ENCODE data around the gene IGF2BP3.

DNA sequence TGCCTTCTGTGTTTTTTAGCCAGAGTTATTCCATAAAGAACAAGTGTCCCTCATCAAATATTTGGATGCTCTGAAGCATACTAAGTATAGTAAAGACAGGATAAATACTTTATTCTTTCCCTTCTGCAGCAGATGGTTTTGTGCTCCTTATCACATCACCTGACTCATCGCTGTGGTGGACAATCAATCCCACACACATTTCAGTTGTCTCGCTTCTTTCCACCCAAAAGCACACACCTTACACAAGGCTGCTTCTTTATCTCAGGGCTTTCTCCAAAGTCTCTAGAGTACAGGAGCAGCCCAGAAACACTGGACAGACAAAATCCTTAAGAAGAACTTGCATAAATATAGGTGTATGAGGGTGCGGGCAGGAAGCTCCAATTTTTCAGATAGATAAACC lies 43.4 kb downstream of the IGF2BP3 start:
- TF ChIP-seq, protein P1, sequence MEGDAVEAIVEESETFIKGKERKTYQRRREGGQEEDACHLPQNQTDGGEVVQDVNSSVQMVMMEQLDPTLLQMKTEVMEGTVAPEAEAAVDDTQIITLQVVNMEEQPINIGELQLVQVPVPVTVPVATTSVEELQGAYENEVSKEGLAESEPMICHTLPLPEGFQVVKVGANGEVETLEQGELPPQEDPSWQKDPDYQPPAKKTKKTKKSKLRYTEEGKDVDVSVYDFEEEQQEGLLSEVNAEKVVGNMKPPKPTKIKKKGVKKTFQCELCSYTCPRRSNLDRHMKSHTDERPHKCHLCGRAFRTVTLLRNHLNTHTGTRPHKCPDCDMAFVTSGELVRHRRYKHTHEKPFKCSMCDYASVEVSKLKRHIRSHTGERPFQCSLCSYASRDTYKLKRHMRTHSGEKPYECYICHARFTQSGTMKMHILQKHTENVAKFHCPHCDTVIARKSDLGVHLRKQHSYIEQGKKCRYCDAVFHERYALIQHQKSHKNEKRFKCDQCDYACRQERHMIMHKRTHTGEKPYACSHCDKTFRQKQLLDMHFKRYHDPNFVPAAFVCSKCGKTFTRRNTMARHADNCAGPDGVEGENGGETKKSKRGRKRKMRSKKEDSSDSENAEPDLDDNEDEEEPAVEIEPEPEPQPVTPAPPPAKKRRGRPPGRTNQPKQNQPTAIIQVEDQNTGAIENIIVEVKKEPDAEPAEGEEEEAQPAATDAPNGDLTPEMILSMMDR (IDR thresholded peaks at IDR 0.05 in 2 of 3, conservative IDR thresholded peaks at IDR 0.05 in 1 of 3; ENCODE audit: control insufficient read depth in 2 of 3, extremely low read depth in 1 of 3, insufficient read depth in 1 of 3, low read depth in 3 of 3, low read length in 3 of 3) = no peak
- TF ChIP-seq POLR2AphosphoS5 (IDR thresholded peaks at IDR 0.05; ENCODE audit: low read length) (no peak), KAT2A (conservative IDR thresholded peaks at IDR 0.05; ENCODE audit: control insufficient read depth, low read depth, low read length) (no peak), EZH2 (IDR thresholded peaks at IDR 0.05; ENCODE audit: borderline replicate concordance, control insufficient read depth, low read depth, low read length) (no peak), ZNF274 (IDR thresholded peaks at IDR 0.05; ENCODE audit: insufficient read depth, insufficient read length) (no peak), FOXK2 (IDR thresholded peaks at IDR 0.05) (no peak), POLR2A (IDR thresholded peaks at IDR 0.05; ENCODE audit: low read depth, low read length) (no peak), ATF2 (IDR thresholded peaks at IDR 0.05; ENCODE audit: low read length) (no peak), EGR1 (IDR thresholded peaks at IDR 0.05; ENCODE audit: borderline replicate concordance in 1 of 2, low read depth in 2 of 2, low read length in 2 of 2) (no peak), NRF1 (conservative IDR thresholded peaks at IDR 0.05; ENCODE audit: low read depth, low read length) (no peak), SRF (IDR thresholded peaks at IDR 0.05; ENCODE audit: low read depth in 2 of 2, low read length in 2 of 2) (no peak)
- TF ChIP-seq, protein P2, sequence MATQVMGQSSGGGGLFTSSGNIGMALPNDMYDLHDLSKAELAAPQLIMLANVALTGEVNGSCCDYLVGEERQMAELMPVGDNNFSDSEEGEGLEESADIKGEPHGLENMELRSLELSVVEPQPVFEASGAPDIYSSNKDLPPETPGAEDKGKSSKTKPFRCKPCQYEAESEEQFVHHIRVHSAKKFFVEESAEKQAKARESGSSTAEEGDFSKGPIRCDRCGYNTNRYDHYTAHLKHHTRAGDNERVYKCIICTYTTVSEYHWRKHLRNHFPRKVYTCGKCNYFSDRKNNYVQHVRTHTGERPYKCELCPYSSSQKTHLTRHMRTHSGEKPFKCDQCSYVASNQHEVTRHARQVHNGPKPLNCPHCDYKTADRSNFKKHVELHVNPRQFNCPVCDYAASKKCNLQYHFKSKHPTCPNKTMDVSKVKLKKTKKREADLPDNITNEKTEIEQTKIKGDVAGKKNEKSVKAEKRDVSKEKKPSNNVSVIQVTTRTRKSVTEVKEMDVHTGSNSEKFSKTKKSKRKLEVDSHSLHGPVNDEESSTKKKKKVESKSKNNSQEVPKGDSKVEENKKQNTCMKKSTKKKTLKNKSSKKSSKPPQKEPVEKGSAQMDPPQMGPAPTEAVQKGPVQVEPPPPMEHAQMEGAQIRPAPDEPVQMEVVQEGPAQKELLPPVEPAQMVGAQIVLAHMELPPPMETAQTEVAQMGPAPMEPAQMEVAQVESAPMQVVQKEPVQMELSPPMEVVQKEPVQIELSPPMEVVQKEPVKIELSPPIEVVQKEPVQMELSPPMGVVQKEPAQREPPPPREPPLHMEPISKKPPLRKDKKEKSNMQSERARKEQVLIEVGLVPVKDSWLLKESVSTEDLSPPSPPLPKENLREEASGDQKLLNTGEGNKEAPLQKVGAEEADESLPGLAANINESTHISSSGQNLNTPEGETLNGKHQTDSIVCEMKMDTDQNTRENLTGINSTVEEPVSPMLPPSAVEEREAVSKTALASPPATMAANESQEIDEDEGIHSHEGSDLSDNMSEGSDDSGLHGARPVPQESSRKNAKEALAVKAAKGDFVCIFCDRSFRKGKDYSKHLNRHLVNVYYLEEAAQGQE (IDR thresholded peaks at IDR 0.05; ENCODE audit: low read depth, low read length) = no peak
- TF ChIP-seq, protein P3, sequence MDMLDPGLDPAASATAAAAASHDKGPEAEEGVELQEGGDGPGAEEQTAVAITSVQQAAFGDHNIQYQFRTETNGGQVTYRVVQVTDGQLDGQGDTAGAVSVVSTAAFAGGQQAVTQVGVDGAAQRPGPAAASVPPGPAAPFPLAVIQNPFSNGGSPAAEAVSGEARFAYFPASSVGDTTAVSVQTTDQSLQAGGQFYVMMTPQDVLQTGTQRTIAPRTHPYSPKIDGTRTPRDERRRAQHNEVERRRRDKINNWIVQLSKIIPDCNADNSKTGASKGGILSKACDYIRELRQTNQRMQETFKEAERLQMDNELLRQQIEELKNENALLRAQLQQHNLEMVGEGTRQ (IDR thresholded peaks at IDR 0.05; ENCODE audit: borderline replicate concordance, low read depth, low read length) = no peak

Measured in GM12878 (cell line).